ENCODE measurements around the gene GP5. TPM values are rescaled to one million over a fixed set of nuclear protein-coding genes. Genes with fewer than 3 reads are reported as not detected.

The GP5 gene
- total RNA-seq, 4 donors from 2014 or later, result not detected

DNA sequence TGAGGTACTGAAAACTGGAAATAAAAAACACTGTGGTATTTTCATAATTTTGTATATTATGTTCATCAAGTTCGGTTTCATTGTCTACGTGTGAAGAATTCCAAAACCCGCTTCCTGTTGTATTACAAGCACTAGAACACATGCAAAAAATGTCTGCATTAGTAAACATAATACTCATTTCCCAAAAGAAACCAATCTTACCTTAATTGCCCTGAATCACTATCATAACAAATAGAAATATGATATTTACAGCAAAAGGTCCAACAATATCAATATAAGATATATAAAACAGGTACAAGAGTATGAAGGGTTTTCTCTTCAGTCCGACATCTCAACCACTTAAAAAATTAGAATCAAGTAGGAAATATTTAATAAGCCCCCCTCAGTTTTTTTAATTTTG, 26.3 kb upstream of the GP5 start:
- TF ChIP-seq, protein P1, sequence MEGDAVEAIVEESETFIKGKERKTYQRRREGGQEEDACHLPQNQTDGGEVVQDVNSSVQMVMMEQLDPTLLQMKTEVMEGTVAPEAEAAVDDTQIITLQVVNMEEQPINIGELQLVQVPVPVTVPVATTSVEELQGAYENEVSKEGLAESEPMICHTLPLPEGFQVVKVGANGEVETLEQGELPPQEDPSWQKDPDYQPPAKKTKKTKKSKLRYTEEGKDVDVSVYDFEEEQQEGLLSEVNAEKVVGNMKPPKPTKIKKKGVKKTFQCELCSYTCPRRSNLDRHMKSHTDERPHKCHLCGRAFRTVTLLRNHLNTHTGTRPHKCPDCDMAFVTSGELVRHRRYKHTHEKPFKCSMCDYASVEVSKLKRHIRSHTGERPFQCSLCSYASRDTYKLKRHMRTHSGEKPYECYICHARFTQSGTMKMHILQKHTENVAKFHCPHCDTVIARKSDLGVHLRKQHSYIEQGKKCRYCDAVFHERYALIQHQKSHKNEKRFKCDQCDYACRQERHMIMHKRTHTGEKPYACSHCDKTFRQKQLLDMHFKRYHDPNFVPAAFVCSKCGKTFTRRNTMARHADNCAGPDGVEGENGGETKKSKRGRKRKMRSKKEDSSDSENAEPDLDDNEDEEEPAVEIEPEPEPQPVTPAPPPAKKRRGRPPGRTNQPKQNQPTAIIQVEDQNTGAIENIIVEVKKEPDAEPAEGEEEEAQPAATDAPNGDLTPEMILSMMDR (IDR thresholded peaks at IDR 0.05), result no peak
- TF ChIP-seq POLR2A (IDR thresholded peaks at IDR 0.05) (no peak), EP300 (IDR thresholded peaks at IDR 0.05) (no peak)
- Histone ChIP-seq H3K9me3 (no peaks in the 10 kb centered on the region), H3K27me3 (no peaks in the 10 kb centered on the region), H3K4me3 (no peak overlapping the region), H3K27ac (no peak overlapping the region), H3K4me1 (no peaks in the 10 kb centered on the region), H3K36me3 (peaks cover 0 to 74% (median 0%) of the 10 kb centered on the region in 3 donors)
- WGBS, 2 donors, result 89 to 91% methylated on average over 4 of the region's 4 CpGs
- no peak for DNase-seq (ENCODE audit: low spot score in 2 of 2)

DNA sequence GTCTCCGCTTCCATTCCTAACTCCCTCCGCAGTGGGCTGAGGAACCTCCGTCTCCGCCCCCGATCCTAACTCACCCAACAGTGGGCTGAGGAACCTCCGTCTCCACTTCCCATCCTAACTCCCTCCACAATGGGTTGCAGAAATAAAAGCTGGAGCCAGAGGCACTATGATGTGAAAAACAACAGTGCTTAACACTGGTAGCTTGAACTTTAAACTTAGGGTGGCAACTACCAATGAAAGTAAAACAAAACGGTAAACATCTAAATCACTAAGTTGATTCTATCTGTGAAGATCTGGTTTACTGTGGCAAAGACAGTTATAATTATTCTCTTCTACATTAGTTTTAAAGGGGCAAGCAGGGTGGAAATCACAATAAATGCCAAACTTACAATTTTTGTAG, 25.9 kb upstream of the GP5 start:
- Histone ChIP-seq H3K27me3 (no peaks in the 10 kb centered on the region), H3K4me1 (no peaks in the 10 kb centered on the region), H3K9me3 (no peaks in the 10 kb centered on the region), H3K36me3 (peaks cover 0 to 74% (median 0%) of the 10 kb centered on the region in 3 donors), H3K4me3 (no peak overlapping the region), H3K27ac (no peak overlapping the region)
- DNase-seq (ENCODE audit: low spot score in 2 of 2), result no peak
- WGBS, 2 donors, result 85 to 90% methylated on average over 7 of the region's 7 CpGs
- TF ChIP-seq, protein P1 (IDR thresholded peaks at IDR 0.05), result no peak
- no peak for TF ChIP-seq POLR2A (IDR thresholded peaks at IDR 0.05)

DNA sequence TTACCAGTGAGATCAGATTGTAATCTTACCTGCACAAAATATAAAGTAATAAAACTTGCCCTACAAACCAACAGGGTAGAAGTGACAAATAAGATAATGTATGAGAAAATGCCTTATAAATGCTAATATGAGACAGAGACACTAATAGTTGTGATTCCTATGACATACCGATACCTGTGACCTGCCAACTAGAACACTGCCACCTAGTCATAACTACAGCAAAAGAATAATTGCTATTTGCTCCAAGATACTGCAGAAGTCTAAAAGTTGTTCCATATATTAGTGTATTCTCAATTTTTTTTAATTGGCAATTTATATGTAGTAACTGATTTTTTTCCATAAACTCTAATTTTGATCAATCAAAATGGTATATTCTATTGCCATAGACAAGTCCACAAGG, 25.3 kb upstream of the GP5 start:
- no peaks in the 10 kb centered on the region for H3K4me1 ChIP-seq
- TF ChIP-seq EP300 (IDR thresholded peaks at IDR 0.05), result no peak
- TF ChIP-seq, protein P1 (IDR thresholded peaks at IDR 0.05), result no peak
- TF ChIP-seq POLR2A (IDR thresholded peaks at IDR 0.05), result no peak
- no peak overlapping the region for H3K4me3 ChIP-seq
- H3K9me3 ChIP-seq, result no peaks in the 10 kb centered on the region
- H3K27ac ChIP-seq, result no peak overlapping the region
- H3K27me3 ChIP-seq, result no peaks in the 10 kb centered on the region
- H3K36me3 ChIP-seq, result peaks cover 0 to 74% (median 0%) of the 10 kb centered on the region in 3 donors
- no peak for DNase-seq (ENCODE audit: low spot score in 2 of 2)
- WGBS, 2 donors, result 91 to 100% methylated on average over 1 of the region's 1 CpG

DNA sequence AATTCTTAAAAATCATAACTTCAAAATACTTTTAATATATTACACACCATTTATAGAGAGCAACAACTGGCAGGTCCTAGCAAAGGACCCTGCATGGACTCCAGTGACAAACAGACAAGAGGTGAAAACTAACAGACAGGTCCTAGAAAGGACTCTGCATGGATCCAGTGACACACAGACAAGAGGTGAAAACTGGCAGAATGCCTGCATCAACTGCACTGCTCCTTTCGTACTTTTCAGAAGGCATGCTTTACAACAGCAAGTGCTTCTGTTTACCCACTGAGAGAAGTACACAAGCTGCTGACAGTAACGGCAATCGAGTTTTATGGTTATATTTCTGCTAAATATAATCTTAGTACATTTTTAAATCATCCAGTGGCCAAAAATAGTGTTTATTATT, 24.3 kb upstream of the GP5 start:
- whole genome bisulfite sequencing, 2 donors, result 80% methylated on average over 3 of the region's 3 CpGs
- H3K9me3 ChIP-seq, result no peaks in the 10 kb centered on the region
- H3K27me3 ChIP-seq, result no peaks in the 10 kb centered on the region
- TF ChIP-seq EP300 (IDR thresholded peaks at IDR 0.05), result no peak
- TF ChIP-seq, protein P1 (IDR thresholded peaks at IDR 0.05), result no peak
- TF ChIP-seq POLR2A (IDR thresholded peaks at IDR 0.05), result no peak
- no peak for DNase-seq (ENCODE audit: low spot score in 2 of 2)
- no peak overlapping the region for H3K4me3 ChIP-seq
- peaks cover 0 to 73% (median 0%) of the 10 kb centered on the region in 3 donors for H3K36me3 ChIP-seq
- no peaks in the 10 kb centered on the region for H3K4me1 ChIP-seq
- H3K27ac ChIP-seq, result no peak overlapping the region

DNA sequence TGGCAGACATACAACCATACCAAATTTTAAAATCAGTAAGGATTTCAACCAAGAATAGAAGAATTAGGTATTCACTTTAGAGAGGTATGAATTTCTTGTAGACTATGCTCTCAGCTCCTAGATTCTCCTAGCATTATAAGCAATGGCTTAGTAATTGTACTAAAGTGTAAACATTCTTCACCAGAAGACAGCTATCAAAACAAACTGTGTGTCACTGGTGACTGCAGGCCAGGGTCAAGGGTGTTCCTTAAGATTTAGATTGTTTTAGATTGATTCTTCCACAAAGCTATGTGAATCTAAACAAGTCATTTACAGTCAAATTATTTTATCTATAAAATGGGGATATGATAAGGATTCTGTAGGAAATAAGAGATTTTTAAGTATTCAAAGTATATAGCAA, 23.1 kb upstream of the GP5 start:
- Histone ChIP-seq H3K4me3 (no peak overlapping the region), H3K9me3 (no peaks in the 10 kb centered on the region), H3K36me3 (peaks cover 0 to 76% (median 0%) of the 10 kb centered on the region in 3 donors), H3K27me3 (no peaks in the 10 kb centered on the region), H3K4me1 (no peaks in the 10 kb centered on the region), H3K27ac (no peak overlapping the region)
- no peak for TF ChIP-seq EP300 (IDR thresholded peaks at IDR 0.05)
- TF ChIP-seq, protein P1 (IDR thresholded peaks at IDR 0.05), result no peak
- TF ChIP-seq POLR2A (IDR thresholded peaks at IDR 0.05), result no peak
- DNase-seq (ENCODE audit: low spot score in 2 of 2), result no peak
